GM21825 (cell line): ENCODE measurements around the gene TMTC3.
A peak's percentile ranks its signal among the peaks of the same experiment; 100 is the strongest.

ENCODE experiments used
- ATAC-seq: cut with Tn5 transposase; IDR thresholded peaks from one replicate; pipeline ENCODE4 v1.9.1; 2021; ENCODE audit warnings: mild to moderate bottlenecking, moderate library complexity; ENCODE audit not compliant: unreplicated experiment

Gene TMTC3

DNA sequence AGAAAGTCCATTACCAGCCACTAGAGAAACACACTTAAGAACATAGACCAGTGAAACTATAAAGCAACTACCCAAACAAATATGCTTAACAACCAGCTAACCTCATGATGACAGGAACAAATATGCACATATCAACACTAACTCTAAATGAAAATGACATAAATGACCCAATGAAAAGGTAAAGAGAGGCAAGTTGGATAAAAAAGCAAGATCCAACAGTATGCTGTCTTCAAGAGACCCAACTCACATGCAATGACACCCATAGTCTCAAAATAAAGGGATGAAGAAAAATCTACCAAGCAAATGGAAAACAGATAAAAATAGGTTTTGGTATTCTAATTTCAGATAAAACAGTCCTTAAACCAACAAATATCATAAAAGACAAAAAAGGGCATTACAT, 77.8 kb downstream of the TMTC3 start:
- no peak for ATAC-seq

DNA sequence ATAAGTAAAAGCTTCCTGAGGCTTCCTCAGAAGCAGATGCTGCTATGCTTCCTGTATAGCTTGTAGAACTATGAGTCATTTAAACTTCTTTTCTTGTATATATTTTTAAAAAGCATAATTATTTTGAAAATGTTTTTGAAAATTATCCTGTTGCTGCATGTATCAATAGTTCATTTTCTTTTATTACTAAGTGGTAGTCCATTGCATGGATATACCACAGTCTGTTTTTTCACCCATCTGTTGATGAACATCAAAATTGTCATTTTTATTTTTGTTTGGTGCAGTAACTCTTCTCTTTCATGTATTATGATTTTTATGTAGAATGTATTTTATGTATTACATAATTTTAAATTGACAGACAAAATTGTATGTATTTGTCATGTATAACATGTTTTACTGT, 81.4 kb downstream of the TMTC3 start:
- ATAC-seq = no peak

DNA sequence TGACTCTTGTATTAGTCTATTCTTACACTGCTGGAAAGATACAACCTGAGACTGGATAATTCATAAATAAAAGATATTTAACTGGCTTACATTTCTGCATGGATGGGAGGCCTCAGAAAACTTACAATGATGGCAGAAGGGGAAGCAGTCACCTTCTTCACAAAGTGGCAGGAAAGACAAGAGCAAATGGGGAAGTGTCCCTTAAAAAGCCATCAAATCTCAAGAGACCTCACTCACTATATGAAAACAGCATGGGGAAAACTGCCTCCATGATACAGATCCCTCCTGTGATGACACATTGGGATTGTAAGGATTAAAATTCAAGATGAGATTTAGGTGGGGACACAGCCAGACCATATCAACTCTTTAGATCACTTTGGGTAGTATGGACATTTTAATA, 83.7 kb downstream of the TMTC3 start:
- no peak for ATAC-seq

DNA sequence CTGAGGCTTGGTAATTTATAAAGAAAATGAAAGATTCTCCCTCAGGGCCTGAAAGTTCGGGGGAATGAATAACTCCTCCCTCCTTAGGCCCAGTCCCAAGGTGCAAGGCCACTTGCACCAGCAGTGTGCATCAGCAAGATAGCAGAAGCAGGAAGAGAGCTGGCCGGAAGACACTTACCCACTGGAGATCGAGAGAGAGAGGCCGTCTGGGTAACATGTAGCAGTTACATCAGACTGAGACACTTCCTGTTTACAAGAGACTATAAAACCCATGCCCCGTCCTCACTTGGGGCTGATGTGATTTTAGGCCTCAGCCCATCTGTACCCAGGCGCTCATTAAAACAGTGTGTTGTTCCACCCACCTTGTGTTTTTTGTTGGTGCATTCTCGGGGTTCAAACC, 85.2 kb downstream of the TMTC3 start:
- ATAC-seq = no peak

DNA sequence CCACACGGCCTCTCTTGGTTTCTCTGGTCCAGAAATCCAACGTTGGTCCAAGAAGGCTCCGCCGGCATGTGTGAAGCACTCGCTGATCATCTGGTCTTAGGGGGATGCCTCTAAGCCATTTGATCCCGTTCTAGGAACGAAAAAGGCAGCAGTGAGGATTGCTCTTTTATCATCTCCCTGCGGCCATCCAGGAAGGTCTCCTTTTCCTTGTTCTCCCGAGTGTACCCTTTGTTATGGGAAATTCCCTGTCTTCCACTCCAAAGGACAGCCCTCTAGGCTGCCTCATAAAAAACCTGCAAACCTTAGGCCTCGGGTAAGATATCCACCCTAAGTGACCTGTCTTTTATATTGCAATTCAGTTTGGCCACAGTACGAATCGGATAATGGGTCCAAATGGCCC, 85.8 kb downstream of the TMTC3 start:
- no peak for ATAC-seq

DNA sequence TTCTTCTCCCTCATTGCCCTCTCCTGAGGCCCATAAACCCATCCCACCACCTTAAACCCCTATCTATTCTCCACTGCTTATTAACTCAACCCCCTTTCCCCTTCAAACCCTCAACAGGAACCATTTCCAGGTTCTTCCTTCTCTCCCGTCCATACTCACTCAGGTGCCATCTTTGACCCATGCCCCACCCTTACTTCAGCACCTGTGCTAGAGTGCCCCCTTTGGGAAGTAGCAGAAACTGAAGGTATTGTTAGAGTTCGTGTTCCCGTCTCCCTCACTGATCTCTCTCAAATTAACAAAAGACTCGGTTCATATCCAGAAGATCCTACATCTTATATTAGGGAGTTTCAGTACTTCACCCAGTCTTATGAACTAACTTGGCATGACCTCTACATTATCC, 86.6 kb downstream of the TMTC3 start:
- no peak for ATAC-seq

DNA sequence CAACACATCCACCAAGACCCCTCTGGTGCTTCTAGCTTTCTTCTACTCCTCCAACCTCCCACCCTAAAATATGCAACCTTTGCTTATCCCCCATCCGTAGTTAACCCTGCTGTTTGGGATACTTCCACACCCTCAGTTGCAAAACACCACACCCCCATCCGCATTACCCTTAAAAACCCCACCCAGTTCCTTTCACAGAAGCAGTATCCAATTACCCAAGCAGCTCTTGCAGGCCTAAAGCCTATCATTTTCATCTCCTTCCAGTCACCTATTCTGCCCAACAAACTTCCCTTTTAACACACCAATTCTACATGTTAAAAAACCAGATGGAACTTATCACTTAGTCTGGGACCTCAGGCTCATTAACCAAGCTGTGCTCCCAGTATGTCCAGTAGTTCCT, 88.2 kb downstream of the TMTC3 start:
- no peak for ATAC-seq

DNA sequence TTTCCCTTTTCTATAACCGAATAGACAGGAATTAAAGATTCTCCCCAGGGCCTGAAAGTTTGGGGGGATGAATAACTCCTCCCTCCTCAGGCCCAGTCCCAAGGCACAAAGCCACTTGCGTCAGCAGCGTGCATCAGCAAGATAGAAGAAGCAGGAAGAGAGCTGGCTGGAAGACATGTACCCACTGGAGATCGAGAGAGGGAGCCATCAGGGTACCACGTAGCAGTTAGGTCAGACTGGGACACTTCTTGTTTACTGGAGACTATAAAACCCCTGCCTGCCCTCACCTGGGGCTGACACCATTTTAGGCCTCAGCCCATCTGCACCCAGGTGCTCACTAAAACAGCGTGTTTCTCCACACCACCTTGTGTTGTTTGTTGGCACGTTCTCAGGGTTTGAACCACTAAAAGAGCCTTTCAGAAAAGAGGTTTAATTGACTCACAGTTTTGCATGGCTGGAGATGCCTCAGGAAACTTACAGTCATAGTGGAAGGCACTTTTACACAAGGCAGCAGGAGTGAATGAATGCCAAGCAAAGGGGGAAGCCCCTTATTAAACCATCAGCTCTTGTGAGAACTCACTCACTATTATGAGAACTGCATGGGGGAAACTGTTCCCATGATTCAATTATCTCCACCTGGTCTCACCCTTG, 93.2 kb downstream of the TMTC3 start:
- no peak for ATAC-seq

DNA sequence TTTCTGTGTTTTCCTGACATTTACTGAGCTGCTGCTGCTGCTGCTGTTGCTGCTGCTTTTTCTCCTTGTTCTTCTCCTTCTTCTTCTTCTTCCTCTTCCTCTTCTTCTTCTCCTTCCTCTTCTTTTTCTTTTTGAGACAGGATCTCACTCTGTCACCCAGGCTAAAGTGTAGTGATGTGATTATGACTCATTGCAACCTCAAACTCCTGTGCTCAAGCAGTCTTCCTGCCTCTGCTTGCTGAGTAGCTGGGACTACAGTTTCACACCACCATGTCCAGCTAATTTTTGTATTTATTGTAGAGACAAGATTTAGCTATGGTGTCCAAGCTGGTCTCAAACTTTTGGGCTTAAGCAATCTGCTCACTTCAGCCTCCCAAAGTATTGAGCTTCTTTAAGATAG, 95.8 kb downstream of the TMTC3 start:
- ATAC-seq = peak; percentile 56

DNA sequence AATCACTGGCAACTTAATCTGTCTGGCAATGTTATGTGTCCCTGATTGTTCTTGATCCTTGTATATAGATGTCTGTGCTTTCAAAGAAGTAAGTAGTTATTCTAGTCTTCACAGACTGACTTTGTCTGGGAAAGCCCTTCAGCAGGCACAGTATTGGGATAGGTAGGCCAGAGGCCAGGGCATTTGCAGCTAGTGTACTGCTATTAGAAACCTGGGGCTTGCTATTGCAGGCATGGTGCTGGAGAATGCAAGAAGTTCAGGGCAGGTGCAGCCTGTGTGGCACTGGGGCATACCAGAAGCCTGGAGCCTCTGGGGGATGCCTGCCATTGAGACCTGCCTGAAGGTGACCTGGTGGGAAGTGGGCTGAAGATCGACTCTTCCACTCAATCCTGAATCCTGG, 96.3 kb downstream of the TMTC3 start:
- no peak for ATAC-seq

DNA sequence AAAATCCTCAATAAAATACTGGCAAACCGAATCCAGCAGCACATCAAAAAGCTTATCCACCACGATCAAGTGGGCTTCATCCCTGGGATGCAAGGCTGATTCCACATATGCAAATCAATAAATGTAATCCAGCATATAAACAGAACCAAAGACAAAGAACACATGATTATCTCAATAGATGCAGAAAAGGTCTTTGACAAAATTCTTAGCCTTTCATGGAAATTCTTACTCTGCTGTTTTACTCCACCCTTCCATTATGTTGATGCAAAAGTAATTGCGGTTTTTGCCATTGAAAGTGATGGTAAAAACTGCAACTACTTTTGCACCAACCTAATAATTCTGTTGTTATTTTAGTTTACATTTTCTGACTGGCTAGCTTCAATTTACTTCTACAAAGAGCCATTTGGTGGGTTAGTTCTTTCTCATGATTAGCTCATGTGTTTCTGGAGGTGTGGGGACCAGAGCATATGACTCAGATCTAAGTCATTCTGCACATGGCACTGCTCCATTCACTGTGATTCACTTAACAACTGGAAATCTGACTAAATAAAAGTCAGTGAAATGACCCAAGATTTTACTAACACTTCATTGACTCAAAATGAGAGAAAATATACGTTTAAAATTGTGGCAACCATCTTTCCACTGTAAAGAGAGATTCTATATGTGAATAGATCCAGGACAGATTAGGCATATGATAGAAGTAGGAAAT, 99.9 kb downstream of the TMTC3 start:
- ATAC-seq = no peak

DNA sequence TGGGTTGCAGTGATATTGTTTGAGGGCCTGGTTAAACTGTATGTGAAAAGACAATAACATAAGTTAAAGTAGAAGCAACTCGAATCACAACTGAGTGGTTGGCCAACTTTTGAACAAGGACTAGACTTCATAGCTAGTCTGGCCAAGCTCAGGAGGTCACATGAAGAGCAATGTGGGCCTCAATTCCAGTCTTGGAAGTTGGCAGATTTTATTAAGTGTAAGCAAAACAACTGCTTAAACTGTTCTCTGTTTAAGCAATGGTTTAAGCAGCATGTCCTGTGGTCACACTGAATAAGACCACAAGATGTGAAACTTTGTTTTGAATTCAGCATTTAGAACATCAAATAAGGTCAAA, 100.4 kb downstream of the TMTC3 start:
- no peak for ATAC-seq

DNA sequence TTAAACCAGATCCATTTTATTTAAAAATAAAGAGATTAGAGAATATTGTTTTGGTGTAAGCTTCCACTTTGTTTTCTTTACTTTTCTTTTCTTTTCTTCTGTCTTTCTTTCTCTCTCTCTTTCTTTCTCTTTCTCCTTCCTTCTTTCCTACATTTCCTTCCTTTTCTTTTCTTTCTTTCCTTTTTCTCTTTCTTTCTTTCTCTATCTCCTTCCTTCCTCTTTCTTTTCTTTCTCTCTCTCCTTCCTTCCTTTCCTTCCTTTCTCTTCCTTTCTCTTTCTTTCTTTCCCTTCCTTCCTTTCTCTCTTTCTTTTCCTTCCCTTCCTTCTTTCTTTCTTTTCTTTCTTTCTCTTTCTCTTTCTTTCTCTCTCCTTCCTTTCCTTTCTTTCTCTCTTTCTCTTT, 100.8 kb downstream of the TMTC3 start:
- ATAC-seq = no peak

DNA sequence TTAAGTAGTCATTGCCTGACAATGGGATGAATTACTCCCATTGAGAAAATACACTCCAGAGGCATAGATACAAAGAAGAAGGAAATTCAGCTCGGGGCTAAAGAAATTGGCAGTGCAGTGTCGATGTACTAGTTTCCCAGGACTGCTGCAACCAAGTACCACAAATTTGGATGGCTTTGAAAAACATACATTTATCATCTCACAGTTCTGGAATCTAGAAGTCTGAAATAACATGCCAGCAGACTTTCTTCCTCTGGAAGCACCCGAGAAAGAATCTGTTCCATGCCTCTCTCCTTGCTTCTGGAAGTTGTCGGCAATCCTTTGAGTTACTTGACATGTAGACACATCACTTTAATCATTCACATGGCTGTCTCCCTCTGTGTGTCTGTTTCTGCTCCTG, 101.9 kb downstream of the TMTC3 start:
- ATAC-seq = no peak

DNA sequence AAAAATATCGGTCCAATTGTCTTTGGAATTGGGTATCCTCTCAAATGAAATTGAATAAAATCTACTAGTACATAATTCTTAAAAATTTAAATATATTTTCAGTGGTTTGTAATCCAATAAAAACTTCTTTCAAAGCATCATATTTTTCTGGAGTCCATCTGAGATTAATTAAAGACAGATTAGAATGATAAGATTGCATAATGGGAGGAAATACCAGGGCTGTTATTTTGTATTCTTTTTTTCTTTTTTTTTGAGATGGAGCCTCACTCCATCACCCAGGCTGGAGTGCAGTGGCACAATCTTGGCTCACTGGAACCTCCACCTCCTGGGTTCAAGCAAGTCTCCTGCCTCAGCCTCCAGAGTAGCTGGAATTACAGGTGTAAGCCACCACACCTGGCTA, 103.8 kb downstream of the TMTC3 start:
- no peak for ATAC-seq

DNA sequence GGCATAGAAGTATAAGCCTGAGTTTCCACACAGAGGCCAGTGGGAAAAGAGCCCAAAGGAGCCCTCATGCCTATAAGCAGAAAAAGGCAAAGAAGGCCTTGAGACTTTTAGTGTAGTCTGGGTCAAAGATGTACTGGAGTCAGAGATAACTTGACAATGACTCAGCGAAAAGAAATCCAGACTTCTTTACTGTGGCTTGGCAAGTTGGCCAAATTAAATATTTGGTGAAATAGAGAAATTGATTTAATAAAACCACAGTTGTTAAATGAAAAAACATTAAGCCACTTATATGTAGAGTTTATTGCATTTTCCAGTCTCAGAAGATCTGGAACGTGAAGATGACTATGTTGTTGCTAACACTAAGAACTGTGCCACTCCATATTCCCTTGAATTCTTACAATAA, 105.1 kb downstream of the TMTC3 start:
- ATAC-seq = no peak

DNA sequence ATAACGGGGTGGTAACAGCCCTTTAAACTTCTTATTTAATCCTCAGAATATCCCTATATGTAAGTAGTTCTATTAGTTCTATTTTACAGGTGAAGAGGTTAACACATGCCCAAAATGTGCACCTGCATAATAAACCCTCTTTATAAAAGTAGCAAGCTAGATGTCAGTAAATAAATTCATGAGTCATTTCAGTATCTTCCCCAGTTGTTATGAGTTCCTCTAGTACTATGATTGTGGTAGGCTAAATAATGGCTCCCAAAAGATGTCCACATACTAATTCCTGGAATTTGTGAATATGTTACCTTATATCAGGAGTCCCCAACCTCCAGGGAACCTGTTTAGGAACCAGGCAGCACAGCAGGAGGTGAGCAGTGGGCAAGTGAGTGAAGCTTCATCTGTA, 106.5 kb downstream of the TMTC3 start:
- ATAC-seq = no peak
